ENCODE results near the gene ITPKC.

Gene ITPKC

GRCh38 chr19:40687525-40688016 lies 29.3 kb upstream of the ITPKC start:
- no peak for TF ChIP-seq CTCF (IDR thresholded peaks at IDR 0.05; ENCODE audit: low read depth, low read length)
- TF ChIP-seq MYC (IDR thresholded peaks at IDR 0.05; ENCODE audit: low read depth, low read length) = no peak
- TF ChIP-seq POLR2A (IDR thresholded peaks at IDR 0.05; ENCODE audit: extremely low read depth, insufficient read length) = no peak
- no peak for TF ChIP-seq MAX (IDR thresholded peaks at IDR 0.05; ENCODE audit: low read depth, low read length)
- no peak overlapping the region for H3K4me3 ChIP-seq (ENCODE audit: low read depth, low read length)
- no peak for DNase-seq (ENCODE audit: low read depth)

- no peak for TF ChIP-seq MYC (IDR thresholded peaks at IDR 0.05; ENCODE audit: low read depth, low read length)
- TF ChIP-seq MAX (IDR thresholded peaks at IDR 0.05; ENCODE audit: low read depth, low read length) = no peak
- H3K4me3 ChIP-seq (ENCODE audit: low read depth, low read length) = no peak overlapping the region
- no peak for DNase-seq (ENCODE audit: low read depth)
Observed at GRCh38 chr19:40688309-40688708, 28.6 kb upstream of the ITPKC start.

- TF ChIP-seq CTCF (IDR thresholded peaks at IDR 0.05; ENCODE audit: low read depth, low read length) = no peak
- TF ChIP-seq MYC (IDR thresholded peaks at IDR 0.05; ENCODE audit: low read depth, low read length) = no peak
- TF ChIP-seq POLR2A (IDR thresholded peaks at IDR 0.05; ENCODE audit: extremely low read depth, insufficient read length) = no peak
- TF ChIP-seq MAX (IDR thresholded peaks at IDR 0.05; ENCODE audit: low read depth, low read length) = no peak
- no peak for DNase-seq (ENCODE audit: low read depth)
Observed at GRCh38 chr19:40688987-40689338, 27.9 kb upstream of the ITPKC start.

GRCh38 chr19:40689339-40690049 lies 27.4 kb upstream of the ITPKC start:
- H3K4me3 ChIP-seq (ENCODE audit: low read depth, low read length) = no peak overlapping the region
- no peak for TF ChIP-seq CTCF (IDR thresholded peaks at IDR 0.05; ENCODE audit: low read depth, low read length)
- TF ChIP-seq MAX (IDR thresholded peaks at IDR 0.05; ENCODE audit: low read depth, low read length) = no peak
- no peak for TF ChIP-seq POLR2A (IDR thresholded peaks at IDR 0.05; ENCODE audit: extremely low read depth, insufficient read length)
- TF ChIP-seq MYC (IDR thresholded peaks at IDR 0.05; ENCODE audit: low read depth, low read length) = no peak
- peak; percentile 16 for DNase-seq (ENCODE audit: low read depth)

More at GRCh38 chr19:40688987-40689338, 27.9 kb upstream of the ITPKC start:
- H3K4me3 ChIP-seq (ENCODE audit: low read depth, low read length) = no peak overlapping the region

- H3K4me3 ChIP-seq (ENCODE audit: low read depth, low read length) = peak within 1 kb of the TSS; percentile 49
- DNase-seq (ENCODE audit: low read depth) = no peak
- TF ChIP-seq MAX (IDR thresholded peaks at IDR 0.05; ENCODE audit: low read depth, low read length) (no peak), POLR2A (IDR thresholded peaks at IDR 0.05; ENCODE audit: extremely low read depth, insufficient read length) (no peak), MYC (IDR thresholded peaks at IDR 0.05; ENCODE audit: low read depth, low read length) (no peak), CTCF (IDR thresholded peaks at IDR 0.05; ENCODE audit: low read depth, low read length) (no peak)
Observed at GRCh38 chr19:40690050-40690692, 26.7 kb upstream of the ITPKC start, which contains the start of gene NUMBL. Gene NUMBL, minus strand, starts transcription at chr19:40690651. Its CDS starts 168 bp downstream, at chr19:40690483.
